ENCODE measurements around the gene PKP4. TPM values are rescaled to one million over a fixed set of nuclear protein-coding genes. Genes with fewer than 3 reads are reported as not detected.

PKP4 gene
- total and polyA plus RNA-seq, 9 of the 15 experiments (the other 6 are each of a cell fraction or from before 2014, with no cell fraction given): 24.6 to 99.1 (median 74.0) TPM

DNA sequence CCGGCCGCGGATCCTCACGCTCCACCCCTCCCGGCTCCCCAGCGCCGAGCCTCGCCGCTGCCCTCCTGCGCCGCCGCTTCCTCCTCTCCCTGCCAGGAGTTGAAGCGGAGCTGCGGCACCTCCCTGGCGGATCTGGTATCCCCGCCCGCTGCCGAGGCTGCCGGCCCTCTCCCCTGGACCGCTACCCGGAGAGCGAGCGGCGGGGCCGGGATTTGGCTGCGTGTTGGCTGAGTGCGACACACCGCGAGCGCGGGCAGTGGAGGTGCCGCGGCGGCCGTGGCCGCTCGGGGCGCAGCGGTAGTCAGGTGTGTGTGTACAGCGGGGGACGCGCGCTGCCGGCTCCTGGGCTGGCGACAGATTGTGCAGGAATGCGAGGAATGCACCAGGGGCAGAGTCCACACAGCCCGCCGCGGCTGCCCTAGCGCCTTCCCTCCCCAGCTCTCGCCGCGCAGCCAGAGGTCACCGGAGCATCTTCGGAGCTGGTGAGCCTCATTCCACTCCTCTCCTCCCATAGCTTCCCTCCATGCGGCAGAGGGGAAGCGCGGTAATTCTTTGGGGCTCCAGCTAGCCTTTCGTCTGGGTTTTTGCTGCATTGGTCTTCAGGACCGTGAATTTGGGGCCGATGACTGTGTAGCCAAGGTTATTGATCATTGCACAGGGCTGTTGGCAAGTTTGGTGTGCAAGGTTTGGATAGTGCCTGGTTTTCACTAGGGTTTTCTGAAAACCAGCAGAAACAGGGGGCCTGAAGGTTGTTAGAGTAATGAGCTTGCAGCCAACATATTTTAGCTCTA is 1.3 kb downstream of the PKP4 start (continued):
- TF ChIP-seq, protein P1, sequence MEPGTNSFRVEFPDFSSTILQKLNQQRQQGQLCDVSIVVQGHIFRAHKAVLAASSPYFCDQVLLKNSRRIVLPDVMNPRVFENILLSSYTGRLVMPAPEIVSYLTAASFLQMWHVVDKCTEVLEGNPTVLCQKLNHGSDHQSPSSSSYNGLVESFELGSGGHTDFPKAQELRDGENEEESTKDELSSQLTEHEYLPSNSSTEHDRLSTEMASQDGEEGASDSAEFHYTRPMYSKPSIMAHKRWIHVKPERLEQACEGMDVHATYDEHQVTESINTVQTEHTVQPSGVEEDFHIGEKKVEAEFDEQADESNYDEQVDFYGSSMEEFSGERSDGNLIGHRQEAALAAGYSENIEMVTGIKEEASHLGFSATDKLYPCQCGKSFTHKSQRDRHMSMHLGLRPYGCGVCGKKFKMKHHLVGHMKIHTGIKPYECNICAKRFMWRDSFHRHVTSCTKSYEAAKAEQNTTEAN (CRISPR knock-in tag; IDR thresholded peaks at IDR 0.05): 0 out of 2 replicates have a peak, but pooled peaks have one; percentile 60
- TF ChIP-seq RHOXF2B (CRISPR knock-in tag; conservative IDR thresholded peaks at IDR 0.05): no peak
- TF ChIP-seq, protein P2, sequence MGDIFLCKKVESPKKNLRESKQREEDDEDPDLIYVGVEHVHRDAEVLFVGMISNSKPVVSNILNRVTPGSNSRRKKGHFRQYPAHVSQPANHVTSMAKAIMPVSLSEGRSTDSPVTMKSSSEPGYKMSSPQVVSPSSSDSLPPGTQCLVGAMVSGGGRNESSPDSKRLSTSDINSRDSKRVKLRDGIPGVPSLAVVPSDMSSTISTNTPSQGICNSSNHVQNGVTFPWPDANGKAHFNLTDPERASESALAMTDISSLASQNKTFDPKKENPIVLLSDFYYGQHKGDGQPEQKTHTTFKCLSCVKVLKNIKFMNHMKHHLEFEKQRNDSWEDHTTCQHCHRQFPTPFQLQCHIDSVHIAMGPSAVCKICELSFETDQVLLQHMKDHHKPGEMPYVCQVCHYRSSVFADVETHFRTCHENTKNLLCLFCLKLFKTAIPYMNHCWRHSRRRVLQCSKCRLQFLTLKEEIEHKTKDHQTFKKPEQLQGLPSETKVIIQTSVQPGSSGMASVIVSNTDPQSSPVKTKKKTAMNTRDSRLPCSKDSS (IDR thresholded peaks at IDR 0.05; ENCODE audit: low read depth, partially characterized antibody): no peak
- TF ChIP-seq SETDB1 (IDR thresholded peaks at IDR 0.05; ENCODE audit: low read length): no peak
- TF ChIP-seq ZNF354B (CRISPR knock-in tag; IDR thresholded peaks at IDR 0.05): no peak
- TF ChIP-seq, protein P3, sequence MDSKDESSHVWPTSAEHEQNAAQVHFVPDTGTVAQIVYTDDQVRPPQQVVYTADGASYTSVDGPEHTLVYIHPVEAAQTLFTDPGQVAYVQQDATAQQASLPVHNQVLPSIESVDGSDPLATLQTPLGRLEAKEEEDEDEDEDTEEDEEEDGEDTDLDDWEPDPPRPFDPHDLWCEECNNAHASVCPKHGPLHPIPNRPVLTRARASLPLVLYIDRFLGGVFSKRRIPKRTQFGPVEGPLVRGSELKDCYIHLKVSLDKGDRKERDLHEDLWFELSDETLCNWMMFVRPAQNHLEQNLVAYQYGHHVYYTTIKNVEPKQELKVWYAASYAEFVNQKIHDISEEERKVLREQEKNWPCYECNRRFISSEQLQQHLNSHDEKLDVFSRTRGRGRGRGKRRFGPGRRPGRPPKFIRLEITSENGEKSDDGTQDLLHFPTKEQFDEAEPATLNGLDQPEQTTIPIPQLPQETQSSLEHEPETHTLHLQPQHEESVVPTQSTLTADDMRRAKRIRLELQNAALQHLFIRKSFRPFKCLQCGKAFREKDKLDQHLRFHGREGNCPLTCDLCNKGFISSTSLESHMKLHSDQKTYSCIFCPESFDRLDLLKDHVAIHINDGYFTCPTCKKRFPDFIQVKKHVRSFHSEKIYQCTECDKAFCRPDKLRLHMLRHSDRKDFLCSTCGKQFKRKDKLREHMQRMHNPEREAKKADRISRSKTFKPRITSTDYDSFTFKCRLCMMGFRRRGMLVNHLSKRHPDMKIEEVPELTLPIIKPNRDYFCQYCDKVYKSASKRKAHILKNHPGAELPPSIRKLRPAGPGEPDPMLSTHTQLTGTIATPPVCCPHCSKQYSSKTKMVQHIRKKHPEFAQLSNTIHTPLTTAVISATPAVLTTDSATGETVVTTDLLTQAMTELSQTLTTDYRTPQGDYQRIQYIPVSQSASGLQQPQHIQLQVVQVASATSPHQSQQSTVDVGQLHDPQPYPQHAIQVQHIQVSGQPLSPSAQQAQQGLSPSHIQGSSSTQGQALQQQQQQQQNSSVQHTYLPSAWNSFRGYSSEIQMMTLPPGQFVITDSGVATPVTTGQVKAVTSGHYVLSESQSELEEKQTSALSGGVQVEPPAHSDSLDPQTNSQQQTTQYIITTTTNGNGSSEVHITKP (IDR thresholded peaks at IDR 0.05; ENCODE audit: partially characterized antibody): no peak
- TF ChIP-seq ZNF696 (CRISPR knock-in tag; conservative IDR thresholded peaks at IDR 0.05): no peak
- TF ChIP-seq, protein P4, sequence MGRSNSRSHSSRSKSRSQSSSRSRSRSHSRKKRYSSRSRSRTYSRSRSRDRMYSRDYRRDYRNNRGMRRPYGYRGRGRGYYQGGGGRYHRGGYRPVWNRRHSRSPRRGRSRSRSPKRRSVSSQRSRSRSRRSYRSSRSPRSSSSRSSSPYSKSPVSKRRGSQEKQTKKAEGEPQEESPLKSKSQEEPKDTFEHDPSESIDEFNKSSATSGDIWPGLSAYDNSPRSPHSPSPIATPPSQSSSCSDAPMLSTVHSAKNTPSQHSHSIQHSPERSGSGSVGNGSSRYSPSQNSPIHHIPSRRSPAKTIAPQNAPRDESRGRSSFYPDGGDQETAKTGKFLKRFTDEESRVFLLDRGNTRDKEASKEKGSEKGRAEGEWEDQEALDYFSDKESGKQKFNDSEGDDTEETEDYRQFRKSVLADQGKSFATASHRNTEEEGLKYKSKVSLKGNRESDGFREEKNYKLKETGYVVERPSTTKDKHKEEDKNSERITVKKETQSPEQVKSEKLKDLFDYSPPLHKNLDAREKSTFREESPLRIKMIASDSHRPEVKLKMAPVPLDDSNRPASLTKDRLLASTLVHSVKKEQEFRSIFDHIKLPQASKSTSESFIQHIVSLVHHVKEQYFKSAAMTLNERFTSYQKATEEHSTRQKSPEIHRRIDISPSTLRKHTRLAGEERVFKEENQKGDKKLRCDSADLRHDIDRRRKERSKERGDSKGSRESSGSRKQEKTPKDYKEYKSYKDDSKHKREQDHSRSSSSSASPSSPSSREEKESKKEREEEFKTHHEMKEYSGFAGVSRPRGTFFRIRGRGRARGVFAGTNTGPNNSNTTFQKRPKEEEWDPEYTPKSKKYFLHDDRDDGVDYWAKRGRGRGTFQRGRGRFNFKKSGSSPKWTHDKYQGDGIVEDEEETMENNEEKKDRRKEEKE (IDR thresholded peaks at IDR 0.05; ENCODE audit: borderline replicate concordance in 1 of 2, control insufficient read depth in 1 of 2, low read depth in 2 of 2, low read length in 1 of 2): no peak
- 0 out of 2 replicates have a peak, but pooled peaks have one; percentile 13 for TF ChIP-seq RFX7 (CRISPR knock-in tag; IDR thresholded peaks at IDR 0.05)
- peak; percentile 82 for TF ChIP-seq ZSCAN29 (IDR thresholded peaks at IDR 0.05)
- TF ChIP-seq EP300 (IDR thresholded peaks at IDR 0.05; ENCODE audit: low read length): no peak
- TF ChIP-seq, protein P5, sequence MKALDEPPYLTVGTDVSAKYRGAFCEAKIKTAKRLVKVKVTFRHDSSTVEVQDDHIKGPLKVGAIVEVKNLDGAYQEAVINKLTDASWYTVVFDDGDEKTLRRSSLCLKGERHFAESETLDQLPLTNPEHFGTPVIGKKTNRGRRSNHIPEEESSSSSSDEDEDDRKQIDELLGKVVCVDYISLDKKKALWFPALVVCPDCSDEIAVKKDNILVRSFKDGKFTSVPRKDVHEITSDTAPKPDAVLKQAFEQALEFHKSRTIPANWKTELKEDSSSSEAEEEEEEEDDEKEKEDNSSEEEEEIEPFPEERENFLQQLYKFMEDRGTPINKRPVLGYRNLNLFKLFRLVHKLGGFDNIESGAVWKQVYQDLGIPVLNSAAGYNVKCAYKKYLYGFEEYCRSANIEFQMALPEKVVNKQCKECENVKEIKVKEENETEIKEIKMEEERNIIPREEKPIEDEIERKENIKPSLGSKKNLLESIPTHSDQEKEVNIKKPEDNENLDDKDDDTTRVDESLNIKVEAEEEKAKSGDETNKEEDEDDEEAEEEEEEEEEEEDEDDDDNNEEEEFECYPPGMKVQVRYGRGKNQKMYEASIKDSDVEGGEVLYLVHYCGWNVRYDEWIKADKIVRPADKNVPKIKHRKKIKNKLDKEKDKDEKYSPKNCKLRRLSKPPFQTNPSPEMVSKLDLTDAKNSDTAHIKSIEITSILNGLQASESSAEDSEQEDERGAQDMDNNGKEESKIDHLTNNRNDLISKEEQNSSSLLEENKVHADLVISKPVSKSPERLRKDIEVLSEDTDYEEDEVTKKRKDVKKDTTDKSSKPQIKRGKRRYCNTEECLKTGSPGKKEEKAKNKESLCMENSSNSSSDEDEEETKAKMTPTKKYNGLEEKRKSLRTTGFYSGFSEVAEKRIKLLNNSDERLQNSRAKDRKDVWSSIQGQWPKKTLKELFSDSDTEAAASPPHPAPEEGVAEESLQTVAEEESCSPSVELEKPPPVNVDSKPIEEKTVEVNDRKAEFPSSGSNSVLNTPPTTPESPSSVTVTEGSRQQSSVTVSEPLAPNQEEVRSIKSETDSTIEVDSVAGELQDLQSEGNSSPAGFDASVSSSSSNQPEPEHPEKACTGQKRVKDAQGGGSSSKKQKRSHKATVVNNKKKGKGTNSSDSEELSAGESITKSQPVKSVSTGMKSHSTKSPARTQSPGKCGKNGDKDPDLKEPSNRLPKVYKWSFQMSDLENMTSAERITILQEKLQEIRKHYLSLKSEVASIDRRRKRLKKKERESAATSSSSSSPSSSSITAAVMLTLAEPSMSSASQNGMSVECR (CRISPR knock-in tag; IDR thresholded peaks at IDR 0.05): no peak; the same call in 1 of the 2 replicates
